HG03439 (cell line): ENCODE data around the gene HLA-DOA.

Experiments
- ATAC-seq: cut with Tn5 transposase; IDR thresholded peaks from one replicate; pipeline ENCODE4 v1.9.1; 2021; ENCODE audit warnings: mild to moderate bottlenecking, moderate library complexity; ENCODE audit not compliant: unreplicated experiment

HLA-DOA gene

GRCh38 chr6:33017694-33018353 lies 8.4 kb upstream of the HLA-DOA start:
- no peak for ATAC-seq

GRCh38 chr6:33017018-33017417 lies 7.6 kb upstream of the HLA-DOA start:
- no peak for ATAC-seq

- ATAC-seq = no peak
Measured at GRCh38 chr6:33015798-33016197, 6.4 kb upstream of the HLA-DOA start.

GRCh38 chr6:33014841-33015634 lies 5.6 kb upstream of the HLA-DOA start:
- ATAC-seq = no peak

GRCh38 chr6:33013608-33014007 lies 4.2 kb upstream of the HLA-DOA start:
- no peak for ATAC-seq

GRCh38 chr6:33010356-33010755 lies 965 bp upstream of the HLA-DOA start:
- ATAC-seq = no peak

- no peak for ATAC-seq
Measured at GRCh38 chr6:33007831-33008400, 1.5 kb downstream of the HLA-DOA start.

- ATAC-seq = no peak
Measured at GRCh38 chr6:33004940-33005339, 4.5 kb downstream of the HLA-DOA start.

- ATAC-seq = no peak
Measured at GRCh38 chr6:33001685-33002084, 7.7 kb downstream of the HLA-DOA start.

- ATAC-seq = no peak
Measured at GRCh38 chr6:33000055-33000454, 9.3 kb downstream of the HLA-DOA start.

- no peak for ATAC-seq
Measured at GRCh38 chr6:32995448-32995847, 13.9 kb downstream of the HLA-DOA start.

- ATAC-seq = no peak
Measured at GRCh38 chr6:32993363-32993973, 15.9 kb downstream of the HLA-DOA start.

GRCh38 chr6:32991972-32992371 lies 17.4 kb downstream of the HLA-DOA start:
- ATAC-seq = no peak

- ATAC-seq = no peak
Measured at GRCh38 chr6:32989368-32989767, 20.0 kb downstream of the HLA-DOA start.

- ATAC-seq = peak; percentile 53
Measured at GRCh38 chr6:32984622-32985389, 24.6 kb downstream of the HLA-DOA start.

GRCh38 chr6:32983964-32984621 lies 25.3 kb downstream of the HLA-DOA start:
- ATAC-seq = no peak

- ATAC-seq = no peak
Measured at GRCh38 chr6:32983493-32983848, 25.9 kb downstream of the HLA-DOA start.

- no peak for ATAC-seq
Measured at GRCh38 chr6:32982702-32983492, 26.5 kb downstream of the HLA-DOA start.

GRCh38 chr6:32982084-32982701 lies 27.2 kb downstream of the HLA-DOA start:
- ATAC-seq = no peak
